Hypothalamus (tissue), 51 donors: ENCODE results near the gene ZNF729.
"Not testable (repeated sequence)": the region's sequence is repeated elsewhere in the genome, so short reads cannot be mapped to it uniquely, and the experiment has no call there.

Source experiments
- DNase-seq, 51 donors: peaks; one replicate each; lab custom pipeline; 2025; lab: John Stamatoyannopoulos, UW

Gene ZNF729

GRCh38 chr19:22286151-22286810, at the start of gene ZNF729:
ZNF729 (plus strand) TSS chr19:22286441; CDS start chr19:22286526, 85 bp downstream.
- peak in 18 of 51 donors; percentile 0 to 42 (median 2) for DNase-seq

- no peak for DNase-seq
These were observed 29.4 kb upstream of the ZNF729 start for GRCh38 chr19:22256856-22257255.

GRCh38 chr19:22257381-22257780, 28.9 kb upstream of the ZNF729 start:
- DNase-seq, result no peak

- DNase-seq, result no peak
These were observed 28.3 kb upstream of the ZNF729 start for GRCh38 chr19:22257916-22258315.

- DNase-seq, result no peak
These were observed 25.7 kb upstream of the ZNF729 start for GRCh38 chr19:22260499-22260898.

- DNase-seq, result no peak
These were observed 24.6 kb upstream of the ZNF729 start for GRCh38 chr19:22261596-22261995.

GRCh38 chr19:22263121-22263520, 23.1 kb upstream of the ZNF729 start:
- DNase-seq, result no peak

- DNase-seq, result not testable (repeated sequence)
These were observed 35.3 kb downstream of the ZNF729 start for GRCh38 chr19:22321554-22321953.

- DNase-seq, result no peak
These were observed 40.0 kb downstream of the ZNF729 start for GRCh38 chr19:22326219-22326618.

- DNase-seq, result no peak
These were observed 41.1 kb downstream of the ZNF729 start for GRCh38 chr19:22327321-22327720.

GRCh38 chr19:22331521-22331920, 45.3 kb downstream of the ZNF729 start:
- no peak for DNase-seq

GRCh38 chr19:22332924-22333323, 46.7 kb downstream of the ZNF729 start:
- DNase-seq, result no peak

- DNase-seq, result no peak
These were observed 49.5 kb downstream of the ZNF729 start for GRCh38 chr19:22335716-22336115.

GRCh38 chr19:22354665-22355064, 68.4 kb downstream of the ZNF729 start:
- DNase-seq, result no peak
